Ectodermal cell (in vitro differentiated cells): ENCODE measurements around the gene STPG4.
A peak's percentile ranks its signal among the peaks of the same experiment; 100 is the strongest.
"Not testable (repeated sequence)": the region's sequence is repeated elsewhere in the genome, so short reads cannot be mapped to it uniquely, and the experiment has no call there.

Source experiments
- H3K27ac ChIP-seq: 2 replicates; pipeline ENCODE4 v1.7.0; 2013; ENCODE audit warnings: mild to moderate bottlenecking, low read depth, low read length; ENCODE audit not compliant: insufficient read depth, poor library complexity, severe bottlenecking
- H3K27me3 ChIP-seq: 2 replicates; pipeline ENCODE4 v1.7.0; 2013; ENCODE audit warnings: mild to moderate bottlenecking, low read length; ENCODE audit not compliant: insufficient read depth, control insufficient read depth, poor library complexity, severe bottlenecking
- H3K36me3 ChIP-seq: one replicate; pipeline ENCODE4 v1.7.0; 2013; ENCODE audit warnings: low read length; ENCODE audit not compliant: control insufficient read depth, insufficient read depth
- H3K4me1 ChIP-seq: one replicate; pipeline ENCODE4 v1.7.0; 2013; ENCODE audit warnings: low read length; ENCODE audit not compliant: control insufficient read depth, insufficient read depth
- H3K4me3 ChIP-seq: 2 replicates; pipeline ENCODE4 v1.7.0; 2013; ENCODE audit warnings: low read depth, low read length, control low read depth; ENCODE audit not compliant: insufficient read depth
- H3K9me3 ChIP-seq: 2 replicates; pipeline ENCODE4 v1.7.0; 2013; ENCODE audit warnings: mild to moderate bottlenecking, low read length, moderate library complexity; ENCODE audit not compliant: control insufficient read depth
- WGBS, 2 experiments: methylation state at CpG; one replicate each; pipeline ENCODE4 v1.1.7; 2013; ENCODE audit warnings: missing lambda C conversion rate in 2 of 2; 5-methylcytosine and 5-hydroxymethylcytosine counted together

Gene STPG4

GRCh38 chr2:47174733-47175361 is 19.7 kb upstream of the STPG4 start:
- peaks cover 25% of the 10 kb centered on the region for H3K4me1 ChIP-seq
- 0 to 3% methylated on average over 13 to 14 of the region's 15 CpGs for WGBS, 2 experiments
- H3K9me3 ChIP-seq: no peaks in the 10 kb centered on the region

GRCh38 chr2:47173986-47174732 is 19.1 kb upstream of the STPG4 start:
- 27 to 43% methylated on average over 7 to 9 of the region's 9 CpGs for WGBS, 2 experiments
- Histone ChIP-seq H3K27ac (no peak overlapping the region), H3K36me3 (peaks cover 8% of the 10 kb centered on the region), H3K4me3 (peak overlapping the region; percentile 80), H3K27me3 (no peaks in the 10 kb centered on the region), H3K4me1 (peaks cover 25% of the 10 kb centered on the region), H3K9me3 (no peaks in the 10 kb centered on the region)

More at GRCh38 chr2:47174733-47175361, 19.7 kb upstream of the STPG4 start:
- H3K36me3 ChIP-seq: peaks cover 2% of the 10 kb centered on the region
- no peaks in the 10 kb centered on the region for H3K27me3 ChIP-seq
- H3K27ac ChIP-seq: no peak overlapping the region
- H3K4me3 ChIP-seq: peak overlapping the region; percentile 80

- H3K27me3 ChIP-seq: no peaks in the 10 kb centered on the region
- no peaks in the 10 kb centered on the region for H3K9me3 ChIP-seq
- peak overlapping the region; percentile 80 for H3K4me3 ChIP-seq
- peaks cover 22% of the 10 kb centered on the region for H3K4me1 ChIP-seq
- WGBS, 2 experiments: 77% methylated on average over 2 to 3 of the region's 3 CpGs
- H3K36me3 ChIP-seq: peaks cover 12% of the 10 kb centered on the region
- no peak overlapping the region for H3K27ac ChIP-seq
These were observed 18.0 kb upstream of the STPG4 start for GRCh38 chr2:47172922-47173695.

- 73 to 75% methylated on average over 9 of the region's 9 CpGs for WGBS, 2 experiments
- H3K36me3 ChIP-seq: peaks cover 13% of the 10 kb centered on the region
- no peak overlapping the region for H3K27ac ChIP-seq
These were observed 17.2 kb upstream of the STPG4 start for GRCh38 chr2:47172156-47172921.

GRCh38 chr2:47169784-47170183 is 14.7 kb upstream of the STPG4 start:
- WGBS, 2 experiments: 95 to 100% methylated on average over 1 to 2 of the region's 2 CpGs
- H3K27me3 ChIP-seq: no peaks in the 10 kb centered on the region
- H3K4me3 ChIP-seq: no peak overlapping the region
- no peak overlapping the region for H3K27ac ChIP-seq
- H3K9me3 ChIP-seq: no peaks in the 10 kb centered on the region
- H3K4me1 ChIP-seq: peaks cover 10% of the 10 kb centered on the region
- H3K36me3 ChIP-seq: peaks cover 23% of the 10 kb centered on the region

More at GRCh38 chr2:47172156-47172921, 17.2 kb upstream of the STPG4 start:
- Histone ChIP-seq H3K9me3 (no peaks in the 10 kb centered on the region), H3K27me3 (no peaks in the 10 kb centered on the region), H3K4me3 (peak overlapping the region; percentile 80), H3K4me1 (peaks cover 15% of the 10 kb centered on the region)

- not testable (repeated sequence) for H3K27me3 ChIP-seq, H3K27ac ChIP-seq, H3K9me3 ChIP-seq, H3K4me1 ChIP-seq, H3K4me3 ChIP-seq
- WGBS, 2 experiments: 94 to 95% methylated on average over 8 of the region's 8 CpGs
- peaks cover 23% of the 10 kb centered on the region for H3K36me3 ChIP-seq
These were observed 13.8 kb upstream of the STPG4 start for GRCh38 chr2:47168895-47169294.

GRCh38 chr2:47167149-47167548 is 12.0 kb upstream of the STPG4 start:
- WGBS, 2 experiments: 93 to 98% methylated on average over 4 to 5 of the region's 5 CpGs
- Histone ChIP-seq H3K27me3 (no peaks in the 10 kb centered on the region), H3K27ac (no peak overlapping the region), H3K4me1 (no peaks in the 10 kb centered on the region), H3K36me3 (peaks cover 30% of the 10 kb centered on the region), H3K9me3 (no peaks in the 10 kb centered on the region), H3K4me3 (no peak overlapping the region)

- H3K9me3 ChIP-seq: no peaks in the 10 kb centered on the region
- H3K27me3 ChIP-seq: no peaks in the 10 kb centered on the region
- H3K36me3 ChIP-seq: peaks cover 49% of the 10 kb centered on the region
- no peaks in the 10 kb centered on the region for H3K4me1 ChIP-seq
- no peak overlapping the region for H3K27ac ChIP-seq
- H3K4me3 ChIP-seq: no peak overlapping the region
These were observed 10.0 kb upstream of the STPG4 start for GRCh38 chr2:47165001-47165555.

- Histone ChIP-seq H3K27ac (no peak overlapping the region), H3K36me3 (peaks cover 46% of the 10 kb centered on the region), H3K27me3 (no peaks in the 10 kb centered on the region), H3K4me3 (no peak overlapping the region), H3K9me3 (no peaks in the 10 kb centered on the region), H3K4me1 (no peaks in the 10 kb centered on the region)
- 93 to 94% methylated on average over 2 to 3 of the region's 3 CpGs for WGBS, 2 experiments
These were observed 7.7 kb upstream of the STPG4 start for GRCh38 chr2:47162780-47163179.
